Measurements from ENCODE around the gene TPRG1L. TPM values are rescaled to one million over a fixed set of nuclear protein-coding genes. Genes with fewer than 3 reads are reported as not detected.

TPRG1L gene
- total and polyA plus RNA-seq, 10 of the 15 experiments (the other 5 are each of a cell fraction or from before 2014, with no cell fraction given), result 1.5 to 16.5 (median 8.0) TPM

DNA sequence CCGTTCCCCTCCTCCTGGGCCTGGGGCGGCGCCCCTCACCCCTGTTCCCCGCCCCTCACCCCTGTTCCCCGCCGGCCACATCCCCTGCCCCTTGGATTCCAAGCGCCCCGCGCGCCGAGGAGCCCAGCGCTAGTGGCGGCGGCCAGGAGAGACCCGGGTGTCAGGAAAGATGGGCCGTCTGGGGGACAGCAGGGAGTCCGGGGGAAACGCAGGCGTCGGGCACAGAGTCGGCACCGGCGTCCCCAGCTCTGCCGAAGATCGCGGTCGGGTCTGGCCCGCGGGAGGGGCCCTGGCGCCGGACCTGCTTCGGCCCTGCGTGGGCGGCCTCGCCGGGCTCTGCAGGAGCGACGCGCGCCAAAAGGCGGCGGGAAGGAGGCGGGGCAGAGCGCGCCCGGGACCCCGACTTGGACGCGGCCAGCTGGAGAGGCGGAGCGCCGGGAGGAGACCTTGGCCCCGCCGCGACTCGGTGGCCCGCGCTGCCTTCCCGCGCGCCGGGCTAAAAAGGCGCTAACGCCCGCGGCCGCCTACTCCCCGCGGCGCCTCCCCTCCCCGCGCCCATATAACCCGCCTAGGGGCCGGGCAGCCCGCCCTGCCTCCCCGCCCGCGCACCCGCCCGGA, 27.2 kb downstream of the TPRG1L start, which contains the start of gene TP73 (continued):
- TF ChIP-seq, protein P1, sequence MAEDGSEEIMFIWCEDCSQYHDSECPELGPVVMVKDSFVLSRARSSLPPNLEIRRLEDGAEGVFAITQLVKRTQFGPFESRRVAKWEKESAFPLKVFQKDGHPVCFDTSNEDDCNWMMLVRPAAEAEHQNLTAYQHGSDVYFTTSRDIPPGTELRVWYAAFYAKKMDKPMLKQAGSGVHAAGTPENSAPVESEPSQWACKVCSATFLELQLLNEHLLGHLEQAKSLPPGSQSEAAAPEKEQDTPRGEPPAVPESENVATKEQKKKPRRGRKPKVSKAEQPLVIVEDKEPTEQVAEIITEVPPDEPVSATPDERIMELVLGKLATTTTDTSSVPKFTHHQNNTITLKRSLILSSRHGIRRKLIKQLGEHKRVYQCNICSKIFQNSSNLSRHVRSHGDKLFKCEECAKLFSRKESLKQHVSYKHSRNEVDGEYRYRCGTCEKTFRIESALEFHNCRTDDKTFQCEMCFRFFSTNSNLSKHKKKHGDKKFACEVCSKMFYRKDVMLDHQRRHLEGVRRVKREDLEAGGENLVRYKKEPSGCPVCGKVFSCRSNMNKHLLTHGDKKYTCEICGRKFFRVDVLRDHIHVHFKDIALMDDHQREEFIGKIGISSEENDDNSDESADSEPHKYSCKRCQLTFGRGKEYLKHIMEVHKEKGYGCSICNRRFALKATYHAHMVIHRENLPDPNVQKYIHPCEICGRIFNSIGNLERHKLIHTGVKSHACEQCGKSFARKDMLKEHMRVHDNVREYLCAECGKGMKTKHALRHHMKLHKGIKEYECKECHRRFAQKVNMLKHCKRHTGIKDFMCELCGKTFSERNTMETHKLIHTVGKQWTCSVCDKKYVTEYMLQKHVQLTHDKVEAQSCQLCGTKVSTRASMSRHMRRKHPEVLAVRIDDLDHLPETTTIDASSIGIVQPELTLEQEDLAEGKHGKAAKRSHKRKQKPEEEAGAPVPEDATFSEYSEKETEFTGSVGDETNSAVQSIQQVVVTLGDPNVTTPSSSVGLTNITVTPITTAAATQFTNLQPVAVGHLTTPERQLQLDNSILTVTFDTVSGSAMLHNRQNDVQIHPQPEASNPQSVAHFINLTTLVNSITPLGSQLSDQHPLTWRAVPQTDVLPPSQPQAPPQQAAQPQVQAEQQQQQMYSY (CRISPR knock-in tag; IDR thresholded peaks at IDR 0.05), result no peak
- TF ChIP-seq RBBP5 (conservative IDR thresholded peaks at IDR 0.05) (no peak), BMI1 (IDR thresholded peaks at IDR 0.05; ENCODE audit: borderline replicate concordance) (no peak), GABPA (IDR thresholded peaks at IDR 0.05; ENCODE audit: low read depth) (no peak), PML (IDR thresholded peaks at IDR 0.05; ENCODE audit: low read length) (no peak), EZH2 (IDR thresholded peaks at IDR 0.05; ENCODE audit: borderline replicate concordance, control insufficient read depth, low read depth, low read length) (no peak), POU2F2 (IDR thresholded peaks at IDR 0.05; ENCODE audit: borderline replicate concordance, low read depth, low read length) (no peak), ZZZ3 (IDR thresholded peaks at IDR 0.05; ENCODE audit: control insufficient read depth, insufficient read length, low read depth) (no peak)

All from GM12878 (cell line).